DMS153 (cell line): ENCODE measurements around the gene RBM17.
"Not testable (repeated sequence)": the region's sequence is repeated elsewhere in the genome, so short reads cannot be mapped to it uniquely, and the experiment has no call there.

Experiments used
- DNase-seq: peaks from one replicate; lab custom pipeline; 2025; lab: John Stamatoyannopoulos, UW

The RBM17 gene

DNA sequence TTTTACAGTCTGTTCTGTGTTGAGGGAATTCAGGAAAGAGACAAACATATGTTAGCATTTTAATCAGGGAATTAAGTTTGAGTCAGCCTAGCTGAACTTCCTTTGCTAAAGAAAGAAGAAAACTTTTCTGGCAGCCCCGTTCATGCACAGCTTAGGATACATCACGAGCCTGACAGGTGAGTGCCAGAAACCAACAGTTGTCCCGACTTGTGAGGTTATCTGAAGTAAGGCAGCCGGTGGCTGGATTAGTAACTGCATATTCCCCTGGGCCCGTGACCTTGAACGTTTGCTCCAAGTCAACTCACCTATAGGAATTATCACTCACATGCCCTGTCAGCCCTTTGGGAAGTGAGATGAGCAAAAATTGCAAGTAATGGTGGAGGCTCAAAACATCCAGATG lies 24.1 kb downstream of the RBM17 start:
- DNase-seq, result no peak

DNA sequence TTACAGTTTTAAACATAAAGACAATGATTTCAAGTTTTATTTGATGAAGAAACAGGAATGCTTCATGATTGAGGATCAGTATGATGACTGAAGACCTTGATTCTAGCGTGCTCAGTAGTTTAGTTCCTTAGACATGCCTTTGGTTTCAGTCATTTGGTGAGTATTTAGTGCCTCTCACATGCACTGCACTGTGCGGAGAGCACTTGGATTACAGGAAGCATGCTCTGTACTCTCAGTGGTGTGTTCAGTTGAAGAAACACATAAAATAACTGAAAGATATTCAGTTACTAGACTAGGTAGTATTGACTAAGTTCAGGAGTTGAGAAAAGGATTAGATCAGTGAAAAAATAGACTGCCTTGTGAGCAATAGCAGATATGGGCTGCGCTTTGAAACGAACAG lies 25.5 kb downstream of the RBM17 start:
- DNase-seq, result no peak

DNA sequence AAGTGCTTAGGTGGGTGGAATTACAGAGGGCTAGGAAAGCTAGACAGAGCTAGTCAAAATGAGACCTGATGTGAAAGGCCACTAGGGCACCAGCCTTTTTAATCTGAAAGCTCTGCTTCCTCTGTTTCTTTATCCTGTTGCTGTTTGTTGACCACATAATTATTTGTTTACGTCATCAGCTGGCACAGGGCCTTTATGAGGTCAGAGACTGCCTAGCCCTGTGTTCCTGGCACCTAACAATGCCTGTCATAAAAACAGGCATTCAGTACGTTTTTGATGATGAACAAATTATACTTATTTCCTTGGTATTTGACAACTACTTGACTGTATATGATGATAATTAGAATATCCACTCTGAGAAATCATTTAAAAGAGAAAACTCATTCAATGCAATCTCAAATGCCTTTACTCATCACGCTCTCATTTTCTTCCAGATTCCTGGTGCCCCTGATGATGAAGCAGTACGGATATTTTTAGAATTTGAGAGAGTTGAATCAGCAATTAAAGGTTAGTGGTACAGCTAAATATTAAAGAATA lies 26.0 kb downstream of the RBM17 start:
- DNase-seq, result no peak

DNA sequence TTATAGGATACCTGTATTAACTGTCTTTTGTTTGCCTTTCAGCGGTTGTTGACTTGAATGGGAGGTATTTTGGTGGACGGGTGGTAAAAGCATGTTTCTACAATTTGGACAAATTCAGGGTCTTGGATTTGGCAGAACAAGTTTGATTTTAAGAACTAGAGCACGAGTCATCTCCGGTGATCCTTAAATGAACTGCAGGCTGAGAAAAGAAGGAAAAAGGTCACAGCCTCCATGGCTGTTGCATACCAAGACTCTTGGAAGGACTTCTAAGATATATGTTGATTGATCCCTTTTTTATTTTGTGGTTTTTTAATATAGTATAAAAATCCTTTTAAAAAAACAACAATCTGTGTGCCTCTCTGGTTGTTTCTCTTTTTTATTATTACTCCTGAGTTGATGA lies 26.6 kb downstream of the RBM17 start:
- no peak for DNase-seq

DNA sequence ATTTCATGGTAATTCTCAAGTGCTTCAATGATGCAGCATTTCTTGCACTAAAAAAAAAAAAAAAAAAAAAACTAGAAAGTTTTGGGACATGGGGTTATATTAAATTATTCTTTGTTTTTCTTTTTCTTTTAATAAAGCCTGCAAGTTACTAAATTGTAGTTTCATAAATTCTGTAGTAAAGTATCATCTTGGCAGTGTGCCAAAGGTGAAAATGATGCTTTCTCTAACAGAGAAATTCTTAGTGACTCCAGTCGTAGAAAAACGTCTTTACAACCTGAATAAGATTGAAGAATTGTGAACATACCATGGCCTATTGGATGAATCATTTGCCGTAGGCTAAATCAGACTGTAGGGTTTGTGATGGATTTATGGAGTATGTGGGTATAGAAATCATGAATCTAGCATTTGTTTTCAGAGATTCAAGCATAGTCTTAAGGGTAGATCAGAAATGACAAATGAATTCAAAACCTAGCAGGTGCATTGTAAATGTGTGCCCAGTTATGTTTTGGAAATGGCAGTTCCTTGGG lies 27.1 kb downstream of the RBM17 start:
- no peak for DNase-seq

DNA sequence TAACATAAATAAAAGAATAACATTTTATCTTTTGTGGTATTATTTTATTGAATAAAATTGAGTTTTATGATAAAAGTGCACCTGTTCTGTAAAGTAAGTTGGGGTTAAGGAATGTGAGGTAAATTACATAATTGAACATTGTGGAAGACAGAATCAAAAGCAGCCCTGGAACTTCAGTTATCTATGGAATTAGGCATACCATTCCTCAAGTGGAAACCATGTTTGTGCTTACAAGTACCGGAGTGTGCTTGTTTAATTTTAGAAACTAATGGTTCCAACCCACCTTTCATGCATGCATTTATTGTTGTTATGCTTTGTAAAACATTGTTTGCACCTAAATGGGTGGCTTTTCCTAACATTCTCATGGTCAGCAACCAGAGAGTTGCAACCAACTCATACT lies 28.0 kb downstream of the RBM17 start:
- DNase-seq, result no peak

DNA sequence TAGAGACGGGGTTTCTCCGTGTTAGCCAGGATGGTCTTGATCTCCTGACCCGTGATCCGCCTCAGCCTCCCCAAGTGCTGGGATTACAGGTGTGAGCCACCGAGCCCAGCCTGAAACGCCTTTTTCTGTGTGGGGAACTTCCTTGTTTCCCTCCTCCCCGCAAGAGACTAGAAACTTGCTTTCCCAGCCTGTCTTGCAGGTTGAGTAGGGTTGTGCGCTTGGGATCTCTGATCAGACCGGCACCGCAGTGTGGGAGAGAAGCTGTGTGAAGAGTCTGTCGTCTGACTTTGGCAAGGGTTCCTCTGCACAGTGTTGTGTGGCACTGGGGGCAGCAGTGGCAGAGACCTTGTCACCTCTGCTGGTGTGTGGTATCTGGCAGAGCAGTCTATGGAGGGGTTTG lies 28.9 kb downstream of the RBM17 start:
- no peak for DNase-seq

DNA sequence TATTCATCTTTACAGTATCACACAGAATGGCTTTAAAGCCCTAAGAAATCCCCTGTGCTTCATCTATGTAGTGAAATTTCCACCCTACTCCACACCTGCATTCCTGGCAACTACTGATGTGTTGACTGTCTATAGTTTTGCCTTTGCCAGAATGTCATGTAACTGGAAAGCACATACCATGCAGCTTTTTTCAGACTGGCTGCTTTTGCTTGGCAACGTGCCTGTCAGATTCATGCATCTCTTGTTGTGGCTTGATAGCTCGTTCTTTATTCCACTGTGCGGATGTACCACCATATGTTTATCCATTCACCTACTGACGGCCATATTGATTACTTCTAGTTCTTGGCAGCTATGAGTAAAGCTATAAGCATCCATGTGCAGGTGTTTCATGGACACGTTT lies 30.6 kb downstream of the RBM17 start:
- no peak for DNase-seq

DNA sequence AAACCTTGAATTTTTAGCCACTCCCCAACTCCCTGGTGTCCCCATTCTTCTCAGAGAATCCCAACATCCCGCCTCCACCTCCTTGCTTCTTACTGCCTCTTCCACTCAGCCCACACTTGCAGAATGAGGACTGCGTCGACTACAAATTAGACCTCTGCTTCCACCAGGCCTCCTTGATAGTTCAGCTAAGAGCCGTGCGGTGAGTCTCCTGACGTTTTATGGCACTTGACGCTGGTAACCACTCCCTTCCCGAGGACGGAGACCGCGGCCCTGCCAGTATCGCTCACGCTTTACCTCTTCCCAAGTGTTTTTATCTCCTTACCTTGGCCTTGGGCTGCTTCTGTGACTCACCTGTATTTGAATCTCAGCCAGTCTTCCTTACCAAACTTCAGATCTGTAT lies 31.1 kb downstream of the RBM17 start:
- DNase-seq, result no peak

DNA sequence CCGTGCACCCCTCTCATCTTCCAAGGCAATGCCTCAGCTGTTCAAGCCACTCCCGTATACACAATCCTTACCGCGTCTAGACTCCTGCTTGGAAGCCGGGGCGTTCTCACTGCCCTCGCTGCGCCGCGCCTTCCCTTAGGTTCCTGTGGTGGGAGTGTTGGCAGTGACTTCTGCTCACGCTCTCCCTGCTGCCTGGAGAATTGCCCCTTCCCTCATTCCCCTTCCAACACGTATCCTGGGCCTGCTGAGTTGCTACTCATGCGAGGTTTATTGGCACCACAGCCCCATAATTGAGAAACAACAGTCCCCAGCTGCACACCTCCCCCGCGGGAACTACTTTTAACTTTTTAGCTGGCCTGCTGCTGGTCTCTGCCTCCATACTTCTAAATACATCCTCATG lies 31.9 kb downstream of the RBM17 start:
- no peak for DNase-seq

DNA sequence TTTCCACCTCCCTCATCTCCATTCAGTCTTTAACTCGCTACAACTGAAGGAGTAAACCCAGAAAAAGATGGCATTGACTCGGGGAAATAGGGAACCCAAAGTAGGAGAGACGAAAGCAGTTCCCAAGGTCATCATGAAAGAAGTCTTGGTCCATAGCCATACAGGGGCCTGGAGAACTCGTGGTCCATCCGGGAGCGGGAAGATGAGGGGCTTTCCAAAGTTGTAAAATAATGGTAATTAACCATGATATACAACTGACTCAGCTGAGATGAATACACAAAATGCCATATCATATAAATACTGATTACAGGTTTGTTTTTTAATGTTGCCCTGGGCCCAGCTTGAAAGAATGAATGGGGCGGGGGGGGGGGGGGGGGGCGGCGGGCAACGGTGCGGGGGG lies 32.3 kb downstream of the RBM17 start:
- DNase-seq, result no peak

DNA sequence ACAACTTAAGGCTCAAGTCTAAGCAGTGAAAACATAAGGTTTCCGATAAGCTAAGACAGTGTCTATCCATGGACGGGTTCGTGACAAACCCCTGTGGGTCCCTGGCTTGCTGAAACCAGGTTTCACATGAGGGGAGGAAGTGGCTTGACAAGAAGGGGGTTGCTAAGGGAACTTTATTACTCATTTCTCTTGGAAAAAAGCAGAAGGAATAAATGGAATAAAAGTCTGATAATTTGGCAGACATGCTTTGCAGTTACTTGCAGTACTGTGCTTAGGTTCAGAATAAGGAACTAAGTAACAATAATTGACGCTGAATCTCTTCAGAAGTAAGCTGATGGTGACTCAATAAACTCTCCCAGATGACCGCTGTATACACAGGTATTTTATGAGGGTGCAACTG lies 34.7 kb downstream of the RBM17 start:
- no peak for DNase-seq

DNA sequence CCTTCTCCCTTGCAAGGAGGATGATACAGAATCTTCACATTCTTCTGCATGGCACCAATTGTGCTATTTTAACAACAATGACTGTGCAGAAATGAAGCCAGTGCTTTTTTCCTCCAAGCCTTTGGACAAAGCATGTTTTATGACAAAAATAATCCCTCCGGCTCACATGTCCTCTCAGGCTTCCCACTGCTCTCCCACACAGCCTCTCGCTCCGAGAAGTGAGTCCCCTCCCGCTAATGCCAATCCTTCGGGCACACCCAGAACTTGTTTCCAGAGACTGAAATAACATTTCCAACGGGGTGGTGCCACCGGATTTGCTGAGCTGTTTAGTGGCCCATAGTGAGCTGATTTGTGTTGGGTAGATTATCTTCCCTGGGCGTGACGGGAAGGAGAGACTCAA lies 35.8 kb downstream of the RBM17 start:
- DNase-seq, result no peak

DNA sequence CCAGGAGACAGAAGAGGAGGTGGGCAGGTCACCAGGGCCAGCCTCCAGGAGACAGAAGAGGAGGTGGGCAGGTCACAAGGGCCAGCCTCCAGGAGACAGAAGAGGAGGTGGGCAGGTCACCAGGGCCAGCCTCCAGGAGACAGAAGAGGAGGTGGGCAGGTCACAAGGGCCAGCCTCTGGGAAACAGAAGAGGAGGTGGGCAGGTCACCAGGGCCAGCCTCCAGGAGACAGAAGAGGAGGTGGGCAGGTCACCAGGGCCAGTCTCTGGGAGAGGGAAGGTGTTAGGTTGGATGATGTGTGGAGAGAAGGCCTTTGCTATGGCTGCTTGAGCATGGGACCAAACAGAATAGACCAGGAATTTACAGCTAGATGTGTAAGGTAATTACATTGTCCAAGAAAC lies 38.6 kb downstream of the RBM17 start:
- DNase-seq, result not testable (repeated sequence)

DNA sequence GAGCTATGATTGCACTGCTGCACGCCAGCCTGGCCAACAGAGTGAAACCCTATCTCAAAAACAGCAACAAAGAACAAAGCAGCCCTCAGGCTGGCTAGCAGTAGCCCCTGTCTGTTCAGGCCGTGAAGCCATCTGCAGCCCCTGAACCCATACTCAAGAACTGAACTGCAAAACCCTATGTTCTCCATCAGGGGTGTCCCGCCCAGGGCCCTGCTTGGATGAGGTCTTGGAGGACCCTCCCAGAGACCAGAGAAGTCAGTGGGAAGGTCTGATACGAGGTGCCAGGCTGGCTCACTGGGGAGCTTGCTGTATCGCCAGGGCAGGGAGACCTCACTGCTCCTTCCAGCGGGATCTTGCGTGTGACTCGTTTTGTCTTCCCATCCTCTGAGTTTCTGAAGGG lies 39.3 kb downstream of the RBM17 start:
- DNase-seq, result no peak

DNA sequence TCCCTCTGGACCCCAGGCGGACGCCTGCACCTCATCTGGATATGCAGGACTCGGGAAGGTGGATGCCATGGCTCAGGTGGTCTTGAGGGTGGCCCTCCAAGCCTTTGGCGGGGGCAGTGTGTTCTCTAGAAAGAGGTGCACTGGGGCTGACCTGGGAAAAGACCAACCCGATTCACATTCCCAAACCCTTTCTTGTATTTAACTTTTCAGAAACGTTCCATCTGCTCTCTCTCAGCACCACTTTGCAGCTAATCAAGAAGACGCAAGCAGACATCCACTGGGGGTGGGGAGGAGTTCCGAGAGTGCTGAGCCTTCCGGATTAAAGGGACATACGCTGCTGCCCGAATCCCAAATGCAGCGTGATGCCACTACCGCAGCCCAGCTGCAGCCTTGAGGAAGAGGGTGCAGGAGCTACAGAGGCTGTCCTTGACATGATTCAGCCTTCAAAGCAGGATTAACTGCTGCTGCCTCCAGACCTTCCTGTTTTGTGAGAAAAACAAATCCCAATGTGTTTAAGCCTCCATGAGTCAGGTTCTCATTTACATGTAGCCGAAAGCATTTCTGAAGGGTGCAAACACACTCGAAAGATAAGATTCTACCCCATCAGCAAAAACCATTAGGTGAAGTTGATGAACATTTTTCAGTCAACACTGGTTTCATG lies 39.9 kb downstream of the RBM17 start:
- no peak for DNase-seq

DNA sequence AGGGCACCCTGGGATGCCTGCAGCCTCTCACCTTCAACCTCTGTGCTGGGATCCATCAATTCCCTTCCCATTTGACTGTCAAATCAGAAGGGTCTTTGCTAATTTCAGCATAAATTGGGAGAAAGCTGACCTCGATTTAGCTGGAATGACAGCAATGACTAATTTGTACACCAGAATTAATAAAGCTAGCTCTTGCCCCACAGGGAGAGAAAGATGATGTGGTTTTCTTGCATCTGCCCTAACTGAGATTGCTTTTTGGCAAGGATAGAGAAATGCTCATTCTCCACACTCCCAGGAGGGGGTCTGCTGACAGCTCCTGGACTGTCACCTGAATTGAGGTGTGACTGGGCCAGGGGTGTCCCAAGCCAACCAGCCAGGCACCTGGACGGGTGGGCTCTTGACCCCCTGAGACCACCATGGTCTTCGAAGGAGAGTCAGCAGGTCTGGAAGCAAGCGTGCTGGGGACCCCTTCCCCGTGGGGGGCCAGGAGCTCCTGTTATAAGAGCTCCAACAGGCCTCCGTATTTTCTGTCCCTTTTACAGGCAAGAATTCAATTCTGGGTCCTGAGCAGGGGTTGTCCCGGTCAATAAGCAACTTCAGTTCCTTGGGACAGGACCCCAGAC lies 42.1 kb downstream of the RBM17 start:
- no peak for DNase-seq

DNA sequence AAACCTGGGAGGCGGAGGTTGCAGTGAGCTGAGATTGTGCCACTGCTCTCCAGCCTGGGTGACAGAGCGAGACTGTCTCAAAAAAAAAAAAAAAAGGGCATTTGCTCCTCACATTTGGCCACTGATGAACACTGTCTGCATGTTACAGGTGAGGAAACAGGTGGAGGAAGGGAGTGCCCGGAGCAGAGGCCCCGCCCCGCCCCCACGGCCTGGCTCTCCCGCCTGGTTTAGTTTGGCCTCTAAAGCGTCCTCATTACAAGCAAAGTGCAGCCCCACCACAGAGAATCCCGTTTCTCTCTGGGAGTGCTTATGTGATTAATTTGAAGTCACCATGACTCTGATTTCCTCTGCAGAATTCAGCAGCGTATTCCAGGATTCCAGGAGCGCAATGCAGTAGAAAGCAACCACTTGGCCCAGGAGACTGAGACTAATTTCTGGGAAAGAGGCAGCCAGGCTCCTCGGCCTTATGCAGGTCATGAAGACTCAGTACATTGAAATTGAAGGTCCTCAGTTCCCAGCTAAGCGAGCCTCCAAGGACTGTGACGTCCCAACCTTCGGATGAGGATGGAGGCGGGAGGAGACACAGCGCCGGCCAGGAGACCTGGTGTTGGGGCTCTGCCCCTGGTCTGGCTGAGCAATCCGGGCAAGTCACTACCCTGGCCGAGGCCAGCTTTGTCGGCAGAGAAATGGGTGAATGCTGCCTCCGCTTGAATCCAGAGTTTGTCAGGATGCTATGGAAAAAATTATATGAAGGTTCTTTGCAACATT lies 44.7 kb downstream of the RBM17 start:
- no peak for DNase-seq

DNA sequence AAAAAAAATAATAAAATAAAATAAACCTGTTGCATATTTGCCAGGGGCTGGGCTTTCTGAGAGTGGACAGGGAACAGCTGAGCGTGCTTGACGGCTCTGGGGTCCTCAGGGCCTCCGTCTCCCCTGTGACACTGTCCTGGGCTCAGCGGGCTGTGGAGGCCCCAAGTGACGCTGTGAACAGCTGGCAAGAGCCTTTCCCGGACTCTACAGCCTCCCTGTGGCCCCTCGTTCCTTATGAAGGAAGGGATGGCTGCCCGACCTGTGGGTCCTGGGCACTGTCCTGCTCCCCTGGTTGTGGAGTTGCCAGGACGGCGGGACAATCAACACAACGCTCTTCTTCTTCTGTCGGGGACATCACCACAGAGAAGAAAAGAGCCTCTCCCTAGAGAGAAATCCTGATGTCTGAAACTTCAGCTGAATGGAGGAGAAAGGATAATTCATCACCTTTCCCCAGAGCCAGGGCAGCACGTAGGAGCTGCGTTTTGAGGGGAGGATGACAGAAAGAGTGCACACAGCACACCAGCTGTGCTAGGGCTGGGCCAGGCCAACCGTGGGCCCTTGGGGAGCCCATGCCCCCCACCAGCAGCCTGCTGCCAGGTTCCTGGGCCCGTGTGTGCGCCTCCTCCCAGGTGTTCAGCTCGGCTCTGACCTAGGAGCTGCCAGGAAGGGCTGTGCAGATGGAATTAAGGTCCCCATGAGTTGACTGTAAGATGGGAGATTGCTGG lies 45.4 kb downstream of the RBM17 start:
- DNase-seq, result no peak

DNA sequence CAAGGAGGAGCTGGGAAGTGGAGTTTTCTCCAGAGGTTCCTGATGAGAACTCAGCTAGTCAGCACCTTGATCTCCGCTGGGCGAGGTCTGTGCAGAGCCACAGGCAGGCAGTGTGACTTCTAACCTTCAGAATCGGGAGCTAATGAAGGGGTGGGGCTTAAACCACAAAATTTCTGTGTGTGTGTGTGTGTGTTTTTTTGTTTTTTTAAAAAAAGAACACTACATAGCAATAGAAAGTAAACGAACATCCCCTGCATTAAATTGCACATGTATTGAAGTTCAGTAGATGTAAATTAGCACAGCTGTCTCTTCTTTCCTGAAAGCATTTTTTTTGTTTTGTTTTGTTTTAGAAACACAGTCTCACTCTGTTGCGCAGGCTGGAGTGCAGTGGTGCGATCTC lies 46.2 kb downstream of the RBM17 start:
- no peak for DNase-seq

DNA sequence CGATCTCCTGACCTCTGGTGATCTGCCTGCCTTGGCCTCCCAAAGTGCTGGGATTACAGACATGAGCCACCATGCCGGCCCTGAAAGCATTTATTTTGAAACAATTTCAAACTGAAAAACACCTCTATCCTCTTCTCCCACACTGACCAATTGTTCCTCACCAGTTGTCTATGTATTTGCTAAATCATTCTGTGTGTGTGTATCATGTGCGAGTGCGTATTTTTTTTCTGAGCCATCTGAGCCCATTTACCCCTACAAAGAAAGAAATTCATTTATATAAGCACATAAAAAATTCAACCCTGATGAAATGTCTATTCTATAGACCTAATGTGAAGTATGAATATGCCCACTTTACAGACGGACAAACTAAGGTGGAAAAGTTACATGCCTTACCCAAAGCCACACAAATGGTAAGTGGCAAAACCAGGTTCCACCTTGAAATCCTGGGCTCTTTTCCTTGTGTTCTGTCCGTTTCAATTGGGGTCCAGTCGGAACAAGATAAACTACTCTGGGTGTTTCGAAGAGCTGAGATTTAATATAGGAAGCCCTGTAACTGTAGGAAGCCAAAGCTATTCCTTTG lies 46.8 kb downstream of the RBM17 start:
- no peak for DNase-seq
